Measurements from ENCODE around the gene HAPSTR1.
"Not testable (repeated sequence)": the region's sequence is repeated elsewhere in the genome, so short reads cannot be mapped to it uniquely, and the experiment has no call there.

HAPSTR1 gene

DNA sequence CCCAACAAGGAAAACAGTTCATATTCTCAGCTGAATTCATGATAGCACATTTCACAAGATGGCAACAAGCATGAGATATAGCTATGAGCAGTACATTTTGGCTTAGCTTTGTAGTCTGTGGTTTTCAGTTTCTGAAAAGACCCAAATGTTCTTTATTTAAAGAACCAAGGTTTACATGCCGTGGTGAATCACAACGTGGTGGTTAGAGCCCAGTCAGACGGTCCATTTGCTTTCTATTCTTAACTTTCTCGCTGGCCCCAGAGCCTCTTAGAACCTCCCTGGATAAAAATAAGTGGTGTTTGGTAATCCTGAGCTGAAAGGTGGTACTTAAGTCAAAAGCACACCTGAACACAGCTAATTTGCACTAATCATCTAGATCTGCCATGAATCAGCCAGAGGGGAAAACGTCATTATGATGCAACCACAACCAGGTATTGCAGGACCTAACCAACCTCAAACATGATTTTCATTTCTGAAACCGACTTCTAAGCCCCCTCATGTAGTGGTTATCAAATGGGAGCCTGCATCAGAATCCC, 18.6 kb upstream of the HAPSTR1 start:
- peak; percentile 93 for DNase-seq

DNA sequence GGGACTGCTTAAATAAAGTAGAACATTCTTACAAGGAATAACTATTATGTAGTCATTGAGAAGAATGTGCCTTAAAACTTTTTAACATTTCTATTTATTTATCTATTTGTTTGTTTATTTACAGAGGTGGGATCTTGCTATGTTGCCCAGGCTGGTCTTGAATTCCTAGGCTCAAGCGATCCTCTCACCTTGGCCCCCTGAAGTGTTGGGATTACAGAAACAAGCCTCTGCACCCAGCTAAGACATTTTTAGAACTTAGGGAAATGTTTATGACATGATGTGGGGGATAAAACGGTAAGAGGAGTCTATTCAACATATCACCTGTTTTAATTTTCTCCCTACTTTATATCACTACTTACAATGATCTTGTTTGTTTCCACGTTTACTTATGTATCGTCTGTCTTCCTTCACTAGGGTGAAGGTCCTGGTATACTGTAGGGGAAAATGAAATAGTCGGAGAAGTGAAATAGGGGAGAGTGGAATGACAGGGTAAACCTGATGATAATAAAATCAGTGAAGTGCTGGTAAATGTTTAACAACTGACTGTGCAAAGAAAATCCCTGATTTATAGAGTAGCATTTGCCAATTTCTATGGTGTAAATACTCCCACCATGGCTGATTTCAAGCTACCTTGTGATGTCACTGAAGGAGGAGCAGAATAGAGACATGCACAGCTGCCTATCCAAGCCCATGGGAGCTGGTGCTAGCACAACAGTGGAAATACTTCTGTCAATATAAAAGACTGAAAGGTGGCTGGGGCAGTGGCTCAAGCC, 16.0 kb upstream of the HAPSTR1 start:
- no peak for DNase-seq

DNA sequence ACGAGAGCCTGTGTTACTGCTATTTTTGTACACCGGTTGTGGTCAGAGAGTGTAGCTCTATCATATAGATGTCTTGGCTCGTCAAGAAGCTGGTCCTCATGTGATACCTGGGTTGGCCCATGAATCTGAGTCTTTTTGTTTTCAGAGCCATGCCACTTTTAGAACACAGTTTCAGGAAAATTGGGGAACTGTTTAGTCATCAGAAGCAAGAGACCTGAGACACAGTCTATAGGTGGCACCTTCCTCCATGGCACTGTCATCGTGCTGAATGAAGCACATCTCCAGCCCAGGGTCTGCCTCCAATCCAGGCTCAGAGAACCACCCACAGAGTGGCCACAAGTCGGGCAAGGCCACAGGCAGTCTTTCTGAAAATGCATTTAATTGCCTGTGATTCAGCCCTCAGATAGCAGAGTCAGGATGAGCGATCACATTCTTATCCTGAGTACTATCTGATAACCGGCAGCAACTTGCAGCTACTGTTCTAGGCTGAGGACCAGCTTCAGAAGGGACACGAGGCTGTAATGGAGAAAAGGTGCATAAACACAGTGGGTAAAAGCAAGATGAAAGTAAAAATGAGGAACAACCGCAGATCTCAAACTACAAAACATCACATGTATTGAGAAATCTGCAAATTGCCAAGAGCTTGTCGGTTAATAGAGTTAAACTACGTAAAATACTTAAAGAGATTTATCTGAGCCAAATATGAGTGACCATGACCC, 14.2 kb upstream of the HAPSTR1 start:
- DNase-seq: peak; percentile 94

DNA sequence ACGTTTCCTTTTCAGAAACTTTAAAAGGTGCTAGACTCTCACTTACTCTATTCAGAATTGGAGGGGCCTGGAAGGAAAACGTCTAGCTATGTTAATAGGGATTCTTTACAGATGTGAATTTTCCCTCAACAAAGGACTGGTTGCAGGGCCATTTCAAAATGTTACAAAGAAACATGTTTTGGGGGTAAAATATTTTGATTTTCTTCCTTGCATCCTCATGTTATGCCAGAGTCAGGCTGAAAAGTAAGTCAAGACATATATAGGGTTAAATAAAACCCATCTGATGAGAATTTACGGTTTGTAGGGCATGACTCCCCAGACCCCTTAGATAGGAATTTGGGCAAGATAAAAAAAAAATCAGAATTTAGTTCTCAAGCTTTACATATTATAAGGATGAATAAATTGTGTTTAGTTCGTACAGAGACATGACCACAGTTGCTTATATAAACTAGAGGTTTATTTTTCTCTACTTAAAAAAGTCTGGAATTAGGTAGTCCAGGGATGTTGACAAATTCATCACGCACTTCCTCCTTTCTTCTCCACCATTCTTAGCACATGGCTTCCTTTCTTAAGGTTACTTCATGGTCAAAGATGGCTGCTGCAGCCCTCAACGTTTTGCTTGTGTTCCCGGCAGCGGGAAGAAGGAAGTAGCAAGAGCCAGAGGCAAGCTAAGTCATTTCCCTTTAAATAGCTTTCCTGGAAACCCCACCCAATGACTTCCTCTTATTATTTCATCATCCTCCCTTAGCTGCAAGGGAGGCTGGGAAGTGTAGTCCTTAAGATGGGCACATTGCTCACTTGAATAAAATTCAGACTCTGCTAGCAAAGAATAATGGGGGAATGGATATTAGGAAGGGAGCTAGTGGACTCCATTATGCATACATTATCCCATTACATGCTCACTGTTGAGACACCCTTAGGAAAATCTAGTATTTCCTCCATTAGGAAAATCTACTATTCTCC, 12.7 kb upstream of the HAPSTR1 start:
- peak; percentile 91 for DNase-seq

DNA sequence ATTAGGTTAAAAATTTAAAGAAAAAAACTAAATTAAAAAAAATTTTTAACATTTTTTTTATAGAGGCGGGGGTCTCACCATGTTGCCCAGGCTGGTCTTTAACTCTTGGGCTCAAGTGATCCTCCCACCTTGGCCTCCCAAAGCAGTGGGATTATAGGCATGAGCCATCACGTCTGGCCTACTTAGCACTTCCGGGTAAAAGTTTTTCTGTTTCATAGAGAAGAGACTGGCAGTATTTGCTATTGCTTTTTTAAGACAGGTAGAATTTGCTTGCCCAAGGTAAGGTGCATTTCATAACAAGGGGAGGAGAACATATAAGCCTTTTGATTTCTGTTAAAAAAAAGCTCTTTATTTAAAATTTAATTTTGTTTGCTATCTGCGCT, 12.0 kb upstream of the HAPSTR1 start:
- no peak for DNase-seq

DNA sequence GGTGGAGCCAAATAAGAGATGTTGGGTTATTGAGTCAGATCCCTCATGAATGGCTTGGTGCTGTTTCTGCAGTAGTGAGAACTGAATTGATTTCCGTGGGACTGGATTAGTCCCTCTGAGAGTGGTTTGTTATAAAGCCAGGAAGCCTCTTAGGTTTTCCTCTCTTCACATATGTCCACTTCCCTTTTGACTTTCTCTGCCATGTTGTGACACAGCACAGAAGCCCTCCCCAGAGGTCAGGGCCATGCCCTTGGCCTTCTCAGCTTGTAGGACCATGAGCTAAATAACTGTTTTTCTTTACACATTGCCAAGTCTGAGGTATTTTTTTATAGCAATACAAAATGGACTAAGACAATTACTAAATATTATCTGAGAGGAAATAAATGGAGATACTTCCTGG, 10.3 kb upstream of the HAPSTR1 start:
- no peak for DNase-seq

DNA sequence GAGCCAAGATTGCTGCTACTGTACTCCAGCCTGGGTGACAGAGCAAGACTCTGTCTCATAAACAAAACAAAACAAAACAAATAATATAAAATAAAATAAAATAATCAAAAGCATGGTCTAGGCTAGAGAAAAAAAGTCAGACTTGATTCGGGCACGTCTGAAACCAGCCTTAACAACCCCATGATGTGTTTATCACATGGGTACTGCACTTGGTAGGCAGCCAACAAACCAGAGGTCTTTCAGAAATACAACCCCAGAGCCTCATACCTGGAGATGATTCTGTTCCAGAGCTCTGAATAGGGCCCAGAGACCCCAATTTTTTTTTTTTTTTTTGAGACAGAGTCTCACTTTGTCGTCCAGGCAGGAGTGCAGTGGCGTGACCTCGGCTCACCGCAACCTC, 9.6 kb upstream of the HAPSTR1 start:
- no peak for DNase-seq

DNA sequence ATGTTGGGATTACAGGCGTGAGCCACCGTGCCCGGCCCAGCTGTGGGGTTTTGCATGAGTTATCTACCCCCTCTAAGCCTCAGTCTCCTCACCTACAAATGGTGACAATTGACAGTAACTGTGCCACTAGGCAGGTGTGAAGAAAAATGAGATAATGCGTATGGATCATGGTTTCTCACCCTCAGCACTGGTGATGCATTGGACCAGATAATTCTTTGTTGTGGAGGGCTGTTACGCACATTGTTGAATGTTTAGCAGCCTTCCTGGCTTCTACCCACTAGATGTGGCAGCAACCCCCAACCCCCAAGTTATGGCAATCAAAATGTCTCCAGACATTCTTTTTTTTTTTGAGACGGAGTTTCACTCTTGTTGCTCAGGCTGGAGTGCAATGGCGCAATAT, 9.0 kb upstream of the HAPSTR1 start:
- no peak for DNase-seq

DNA sequence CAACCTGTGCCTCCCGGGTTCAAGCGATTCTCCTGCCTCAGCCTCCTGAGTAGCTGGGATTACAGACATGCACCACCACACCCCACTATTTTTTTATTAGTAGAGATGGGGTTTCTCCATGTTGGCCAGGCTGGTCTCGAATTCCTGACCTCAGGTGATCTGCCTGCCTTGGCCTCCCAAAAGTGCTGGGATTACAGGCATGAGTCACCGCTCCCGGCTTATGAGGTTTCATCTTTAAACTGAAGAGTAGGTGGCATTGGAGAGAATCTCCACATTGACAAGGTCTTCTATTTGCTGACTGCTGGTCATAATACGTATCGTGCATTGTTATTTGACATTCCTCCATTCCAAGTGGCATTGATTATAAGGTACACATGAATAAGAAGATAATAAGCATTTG, 3.7 kb upstream of the HAPSTR1 start:
- not testable (repeated sequence) for DNase-seq

DNA sequence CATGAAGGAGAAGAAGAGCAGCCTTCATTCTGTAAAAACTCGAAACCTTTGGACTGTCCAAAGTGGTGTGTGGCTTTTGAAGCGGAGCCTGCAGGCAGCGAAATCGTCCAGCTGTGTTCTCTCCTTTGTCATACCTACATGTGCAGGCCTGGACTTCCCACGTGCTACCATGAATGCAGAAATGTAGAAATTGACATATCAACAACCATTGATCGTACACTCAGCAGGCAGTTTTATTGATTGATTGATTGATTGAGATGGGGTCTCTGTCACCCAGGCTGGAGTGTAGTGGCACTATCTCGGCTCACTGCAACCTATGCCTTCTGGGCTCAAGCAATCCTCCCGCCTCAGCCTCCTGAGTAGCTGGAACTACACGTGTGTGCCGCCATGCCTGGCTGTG, 2.6 kb upstream of the HAPSTR1 start:
- no peak for DNase-seq

DNA sequence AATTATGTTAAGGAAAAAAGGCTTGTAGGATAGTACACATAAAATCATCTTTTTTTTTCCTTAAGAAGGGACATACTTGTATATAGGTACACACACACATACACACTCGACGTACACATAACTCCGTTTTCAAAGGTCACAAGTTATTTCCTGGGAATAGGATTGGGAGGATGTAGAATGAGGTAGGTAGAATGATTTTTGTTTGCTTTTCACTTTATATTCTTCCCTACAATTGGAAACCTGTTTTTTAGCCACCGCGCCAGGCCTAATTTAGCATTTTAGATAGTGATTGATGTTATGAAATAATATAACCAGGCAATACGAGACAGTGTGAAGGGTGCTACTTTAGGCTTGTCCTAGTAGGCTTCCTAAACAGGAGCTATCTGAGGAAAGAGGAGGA, 1.8 kb upstream of the HAPSTR1 start:
- no peak for DNase-seq

DNA sequence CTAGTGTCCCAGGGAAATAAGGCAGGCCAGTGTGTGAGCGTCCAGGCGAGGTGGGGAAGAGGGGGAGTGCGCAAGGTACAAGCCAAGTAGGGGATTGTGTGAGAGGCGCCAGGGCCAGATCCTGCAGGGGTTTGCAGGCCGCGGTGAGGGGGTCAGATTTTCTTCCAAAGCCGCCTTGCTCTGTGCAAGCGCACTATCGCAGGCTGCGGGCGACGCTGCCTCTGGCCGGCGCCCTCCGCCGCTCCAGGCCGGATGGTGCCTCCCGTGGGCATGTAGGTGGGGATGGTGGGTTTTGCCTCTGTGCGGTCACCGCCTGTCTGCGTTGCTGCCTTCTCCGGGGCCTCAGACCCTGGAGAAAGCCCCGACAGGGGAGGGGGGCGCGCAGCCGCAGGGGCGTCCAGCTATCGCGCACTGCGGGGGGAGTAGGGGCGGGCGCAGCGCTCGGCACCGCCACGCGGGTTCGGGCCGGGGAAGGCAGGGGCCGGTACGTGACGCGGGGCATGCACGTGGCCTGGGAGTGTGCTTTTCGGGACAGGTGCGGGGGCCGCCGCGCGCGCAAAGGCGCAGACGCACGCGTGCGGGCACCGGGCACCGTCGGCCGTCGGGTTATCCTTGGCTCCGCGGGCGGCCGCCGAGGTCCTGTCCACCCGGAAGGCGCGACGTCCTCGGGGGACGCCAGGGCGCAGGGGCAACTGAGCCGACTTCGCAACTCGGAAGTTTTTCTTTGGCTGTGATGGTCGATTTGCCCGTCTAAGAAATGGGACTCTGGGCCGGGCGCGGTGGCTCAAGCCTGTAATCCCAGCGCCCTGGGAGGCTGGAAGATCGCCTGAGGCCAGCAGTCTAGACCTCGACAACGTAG, 1.1 kb upstream of the HAPSTR1 start:
- DNase-seq: no peak

DNA sequence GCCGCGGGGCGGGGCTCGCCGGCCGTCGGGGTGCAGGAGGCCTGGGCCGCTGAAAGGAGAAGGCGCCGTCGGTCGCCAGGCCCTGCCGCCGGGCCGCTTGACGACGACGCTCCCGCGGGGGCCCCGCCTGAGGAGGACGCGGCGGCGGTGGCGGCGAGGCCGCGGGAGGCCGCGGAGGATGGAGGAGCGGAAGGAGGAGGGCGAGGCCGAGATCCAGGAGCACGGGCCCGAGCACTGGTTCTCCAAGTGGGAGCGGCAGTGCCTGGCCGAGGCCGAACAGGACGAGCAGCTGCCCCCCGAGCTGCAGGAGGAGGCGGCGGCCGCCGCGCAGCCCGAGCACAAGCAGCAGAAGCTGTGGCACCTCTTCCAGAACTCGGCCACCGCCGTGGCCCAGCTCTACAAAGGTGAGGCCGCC, 430 bp downstream of the HAPSTR1 start:
- no peak for DNase-seq

DNA sequence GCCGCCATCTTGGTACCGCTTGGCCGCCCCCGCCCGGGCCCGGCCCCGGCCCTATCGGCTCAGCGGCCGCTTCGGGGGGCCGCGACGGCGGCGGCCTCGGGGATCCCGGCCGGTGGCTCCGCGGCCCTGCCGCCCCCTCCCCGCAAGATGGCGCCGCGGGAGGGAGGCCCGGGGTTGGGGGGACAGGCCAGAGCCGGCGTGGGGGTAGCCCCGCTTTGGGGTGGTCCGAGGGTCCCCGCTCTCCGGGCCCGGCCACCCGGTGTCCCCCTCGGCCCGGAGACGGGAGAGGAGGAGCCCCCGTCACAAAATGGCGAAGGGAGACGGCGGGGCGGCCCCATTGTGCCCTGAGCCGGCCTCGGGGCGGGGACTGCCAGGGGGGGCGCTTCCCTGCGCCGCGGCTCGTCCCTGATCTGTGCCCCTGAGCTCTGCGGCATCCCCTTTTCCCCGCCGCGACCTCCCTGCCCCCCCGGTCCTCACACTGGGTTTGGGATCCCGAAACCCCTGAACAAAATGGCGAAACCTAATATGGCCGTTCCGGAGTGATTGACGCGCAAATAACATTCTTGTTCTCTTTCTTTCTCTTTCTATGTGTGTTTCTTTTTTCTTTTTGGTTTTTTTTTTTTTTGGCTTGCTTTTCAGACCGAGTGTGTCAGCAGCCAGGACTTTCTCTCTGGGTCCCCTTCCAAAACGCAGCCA, 986 bp downstream of the HAPSTR1 start:
- DNase-seq: peak; percentile 41

DNA sequence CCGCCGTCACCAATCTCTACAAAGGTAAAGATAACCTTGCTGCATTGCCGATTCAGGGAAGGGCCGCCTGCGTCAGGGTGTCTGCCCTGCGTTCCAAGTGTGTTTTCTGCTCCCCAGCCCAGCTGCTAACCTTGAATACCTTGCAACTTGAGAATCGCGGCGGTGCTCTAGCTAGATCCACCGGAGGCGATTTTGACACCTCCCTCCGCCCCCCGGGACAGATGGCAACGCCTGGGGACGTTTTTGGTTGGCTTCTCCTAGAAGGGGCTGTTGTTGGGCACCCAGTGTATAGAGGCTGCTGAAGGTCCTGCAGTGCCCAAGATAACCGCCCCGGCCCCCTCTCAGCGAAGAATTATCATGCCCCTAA, 1.5 kb downstream of the HAPSTR1 start:
- DNase-seq: no peak

DNA sequence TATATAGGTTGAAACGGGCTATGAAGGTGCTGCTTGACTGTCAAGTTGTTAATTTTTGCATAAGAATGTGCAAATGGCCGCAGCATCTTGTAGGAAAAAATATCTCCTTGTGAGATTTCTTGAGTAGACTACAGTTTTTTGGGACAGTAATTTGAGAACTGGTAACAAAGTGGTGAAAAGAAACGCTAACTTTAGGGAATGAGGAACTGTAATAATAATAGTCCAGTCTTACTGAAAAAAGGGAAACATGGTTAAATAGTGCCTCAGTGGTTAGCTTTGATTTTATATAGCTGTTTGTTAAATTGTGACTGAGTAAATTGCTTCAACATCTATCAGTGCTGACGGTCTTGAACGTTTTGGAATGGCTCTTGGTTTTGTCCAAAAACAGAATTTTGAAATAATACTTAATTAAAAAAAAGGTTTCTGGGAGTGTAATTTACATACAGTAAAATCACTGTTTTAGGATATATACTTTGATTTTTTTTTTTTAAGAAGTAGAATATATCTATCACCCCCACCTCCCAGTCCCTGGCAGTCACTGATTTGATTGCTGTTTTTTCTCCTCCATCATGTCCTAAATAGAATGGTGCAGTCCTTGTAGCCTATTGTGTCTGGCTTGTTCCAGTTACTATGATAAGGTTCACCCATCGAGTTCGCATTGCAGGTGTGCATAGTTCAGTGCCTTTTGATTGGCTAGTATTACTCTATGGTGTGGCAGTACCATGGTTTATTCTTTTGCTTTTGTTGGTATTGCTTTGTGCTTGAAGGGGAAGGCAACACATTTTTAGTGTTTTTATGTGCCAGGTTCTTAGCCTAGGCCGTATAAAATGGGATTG, 2.8 kb downstream of the HAPSTR1 start:
- no peak for DNase-seq

DNA sequence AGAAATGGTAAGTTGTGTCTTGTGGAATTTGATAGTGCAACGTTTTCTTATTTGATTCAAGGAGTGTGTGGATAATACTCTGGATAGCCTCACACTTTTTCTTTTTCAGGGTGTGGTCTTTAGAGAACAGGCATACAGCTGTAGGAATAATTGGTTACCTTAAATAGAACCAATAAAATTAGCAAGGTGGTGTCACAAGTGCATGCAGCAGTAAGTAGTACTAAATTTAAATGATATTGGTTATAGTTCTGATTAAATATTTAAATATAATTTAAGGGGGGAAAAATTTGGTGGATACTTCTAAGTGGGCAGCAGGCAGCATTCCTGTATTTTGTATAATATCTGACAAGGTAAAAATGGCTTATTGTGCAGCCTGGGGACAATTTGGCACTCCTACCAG, 3.7 kb downstream of the HAPSTR1 start:
- DNase-seq: no peak

DNA sequence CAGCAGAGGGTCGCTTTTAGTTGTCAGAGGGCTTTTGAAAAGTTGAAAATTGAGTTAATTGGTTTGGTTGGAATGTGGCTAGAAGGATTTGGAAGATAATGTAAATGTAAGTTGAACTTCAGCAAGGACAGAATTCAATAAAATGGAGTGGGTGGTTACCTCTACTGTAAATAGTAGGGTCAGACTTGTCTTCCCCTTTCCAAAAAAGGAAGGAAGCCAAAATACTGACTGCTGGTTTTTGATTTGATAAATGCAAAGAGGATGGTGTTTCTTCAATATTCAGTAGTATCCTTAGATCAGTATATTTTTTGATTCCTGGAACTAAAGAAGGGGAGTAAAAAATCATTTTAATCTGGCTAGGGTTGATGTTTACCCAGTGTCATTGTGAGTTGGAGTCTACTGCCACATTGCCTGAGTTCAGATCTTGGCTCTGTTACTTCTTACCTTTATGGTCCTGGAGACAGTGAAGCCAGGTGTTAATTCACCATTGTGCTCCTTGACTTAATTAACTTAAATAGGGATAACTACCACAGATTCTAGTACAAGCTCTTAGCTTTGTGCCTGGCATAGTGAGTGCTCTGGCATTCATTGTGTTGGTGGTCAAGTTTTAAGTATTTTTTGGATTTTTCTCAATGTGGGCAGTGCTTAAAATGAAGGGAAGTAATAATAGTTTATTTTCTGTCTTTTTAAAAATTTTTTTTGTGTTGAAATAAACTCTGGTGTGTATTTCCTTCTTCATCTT, 4.4 kb downstream of the HAPSTR1 start:
- no peak for DNase-seq

DNA sequence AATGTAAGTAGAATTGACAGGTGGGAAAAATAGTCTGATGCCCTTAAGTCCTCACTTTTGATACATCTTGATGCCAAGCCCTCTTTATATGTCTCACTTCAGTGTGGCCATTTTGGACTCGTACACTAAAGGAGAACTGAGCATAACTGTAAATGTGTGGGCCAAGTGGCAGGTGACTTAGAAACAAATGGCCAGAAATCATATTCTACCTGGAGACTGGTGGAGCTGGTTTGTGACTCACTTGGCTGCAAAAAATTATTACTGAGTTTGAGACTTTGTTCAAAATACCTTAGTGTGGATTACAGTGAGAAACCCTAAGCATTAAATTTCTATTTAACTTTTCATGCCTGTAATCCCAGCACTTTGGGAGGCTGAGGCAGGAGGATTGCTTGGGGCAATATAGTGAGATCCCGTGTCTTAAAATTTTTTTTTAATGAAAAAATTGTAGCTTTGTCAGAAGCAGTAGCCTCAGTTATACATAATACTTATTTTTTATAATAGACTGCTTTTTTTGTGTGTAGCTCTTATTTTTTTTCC, 5.0 kb downstream of the HAPSTR1 start:
- no peak for DNase-seq

Measured in fibroblast of skin of right biceps (primary cell).